Fibroblast of mammary gland (primary cell): ENCODE results near the gene PPDPF.

Source experiments
- DNase-seq: peaks from one replicate; pipeline ENCODE4 v3.0.0-alpha.2; 2010; ENCODE audit warnings: low read depth
- H3K4me3 ChIP-seq: 2 replicates; pipeline ENCODE4 v1.5.1; 2011; ENCODE audit warnings: low read depth, mild to moderate bottlenecking, low read length, moderate library complexity; ENCODE audit not compliant: control insufficient read depth
- TF ChIP-seq, protein P1 (sequence below): conservative IDR thresholded peaks from 2 replicates; pipeline ENCODE4 v1.5.1; 2011; ENCODE audit warnings: low read depth, low read length, inconsistent platforms; ENCODE audit not compliant: control insufficient read depth, insufficient read depth

Gene PPDPF

DNA sequence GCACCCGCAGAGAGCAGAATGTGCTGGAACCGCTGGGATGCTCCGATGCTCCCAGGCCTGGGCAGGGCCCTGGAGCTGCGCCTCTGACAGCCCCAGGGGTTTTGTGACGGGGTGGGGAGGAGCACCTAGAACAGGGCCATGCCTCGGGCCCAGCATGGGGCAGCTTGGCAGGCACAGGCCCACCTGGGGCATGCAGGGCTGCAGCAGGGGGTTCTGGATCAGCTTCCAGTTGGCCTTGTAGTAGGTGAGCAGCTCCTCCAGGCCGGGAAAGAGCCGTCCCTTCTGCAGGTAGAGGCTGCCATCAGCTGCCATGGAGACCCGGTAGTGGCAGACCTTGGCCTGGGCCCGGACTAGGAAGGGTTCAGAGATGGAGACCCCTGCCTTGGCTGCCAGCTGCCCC is 22.6 kb downstream of the PPDPF start:
- TF ChIP-seq, protein P1, sequence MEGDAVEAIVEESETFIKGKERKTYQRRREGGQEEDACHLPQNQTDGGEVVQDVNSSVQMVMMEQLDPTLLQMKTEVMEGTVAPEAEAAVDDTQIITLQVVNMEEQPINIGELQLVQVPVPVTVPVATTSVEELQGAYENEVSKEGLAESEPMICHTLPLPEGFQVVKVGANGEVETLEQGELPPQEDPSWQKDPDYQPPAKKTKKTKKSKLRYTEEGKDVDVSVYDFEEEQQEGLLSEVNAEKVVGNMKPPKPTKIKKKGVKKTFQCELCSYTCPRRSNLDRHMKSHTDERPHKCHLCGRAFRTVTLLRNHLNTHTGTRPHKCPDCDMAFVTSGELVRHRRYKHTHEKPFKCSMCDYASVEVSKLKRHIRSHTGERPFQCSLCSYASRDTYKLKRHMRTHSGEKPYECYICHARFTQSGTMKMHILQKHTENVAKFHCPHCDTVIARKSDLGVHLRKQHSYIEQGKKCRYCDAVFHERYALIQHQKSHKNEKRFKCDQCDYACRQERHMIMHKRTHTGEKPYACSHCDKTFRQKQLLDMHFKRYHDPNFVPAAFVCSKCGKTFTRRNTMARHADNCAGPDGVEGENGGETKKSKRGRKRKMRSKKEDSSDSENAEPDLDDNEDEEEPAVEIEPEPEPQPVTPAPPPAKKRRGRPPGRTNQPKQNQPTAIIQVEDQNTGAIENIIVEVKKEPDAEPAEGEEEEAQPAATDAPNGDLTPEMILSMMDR: no peak
- DNase-seq: no peak
- no peak overlapping the region for H3K4me3 ChIP-seq

DNA sequence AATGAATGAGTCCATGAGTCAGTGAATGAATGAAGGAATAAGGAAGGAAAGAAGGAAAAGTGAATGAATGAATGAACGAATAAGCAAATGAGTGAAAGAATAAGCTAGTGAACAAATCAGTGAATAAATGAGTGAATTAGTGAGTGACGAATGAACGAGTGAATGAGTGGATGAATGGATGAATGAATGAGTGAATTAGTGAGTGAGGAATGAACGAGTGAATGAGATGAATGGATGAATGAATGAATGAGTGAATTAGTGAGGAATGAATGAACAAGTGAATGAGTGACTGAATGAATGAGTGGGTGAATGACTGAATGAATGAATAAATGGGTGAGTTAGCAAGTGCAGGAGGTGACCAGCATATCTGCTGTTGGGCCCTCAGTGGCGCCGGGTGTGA is 23.2 kb downstream of the PPDPF start:
- DNase-seq: no peak
- TF ChIP-seq, protein P1: no peak
- no peak overlapping the region for H3K4me3 ChIP-seq

DNA sequence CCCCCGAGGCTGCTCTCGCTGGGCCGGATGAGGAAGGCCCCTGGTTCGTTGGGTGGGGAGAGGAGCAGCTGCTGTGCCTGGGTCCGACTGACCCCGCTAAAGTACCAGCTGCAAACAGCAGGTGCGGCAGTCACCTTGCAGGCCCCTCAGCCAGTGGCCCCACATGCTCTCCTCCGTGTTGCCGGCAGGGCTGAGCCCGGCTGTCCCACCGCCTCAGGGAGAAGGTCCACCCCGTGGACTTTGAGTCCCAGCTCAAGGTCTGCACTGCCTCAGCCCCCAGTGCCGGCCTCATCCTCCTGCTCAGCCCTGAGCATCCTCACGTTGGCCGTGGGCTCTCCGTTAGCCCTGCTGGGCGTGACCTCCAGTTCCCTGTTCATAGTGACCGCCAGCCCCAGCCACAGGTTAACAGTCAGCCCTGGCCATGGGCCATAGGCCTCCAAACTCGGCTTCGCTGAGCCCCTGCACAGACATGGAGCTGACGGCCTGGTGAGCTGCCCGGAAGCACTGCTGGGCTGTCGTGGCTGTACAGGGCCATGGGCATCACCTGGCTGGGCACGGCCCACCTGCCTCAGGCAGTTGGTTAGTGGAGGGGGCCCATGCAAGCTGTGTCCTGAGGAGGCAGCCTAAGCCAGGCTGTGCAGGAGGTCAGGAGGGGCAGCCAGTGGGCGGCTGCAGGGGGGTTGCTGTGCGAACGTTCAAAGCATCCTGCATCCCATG is 23.8 kb downstream of the PPDPF start:
- TF ChIP-seq, protein P1: no peak
- no peak overlapping the region for H3K4me3 ChIP-seq
- no peak for DNase-seq

DNA sequence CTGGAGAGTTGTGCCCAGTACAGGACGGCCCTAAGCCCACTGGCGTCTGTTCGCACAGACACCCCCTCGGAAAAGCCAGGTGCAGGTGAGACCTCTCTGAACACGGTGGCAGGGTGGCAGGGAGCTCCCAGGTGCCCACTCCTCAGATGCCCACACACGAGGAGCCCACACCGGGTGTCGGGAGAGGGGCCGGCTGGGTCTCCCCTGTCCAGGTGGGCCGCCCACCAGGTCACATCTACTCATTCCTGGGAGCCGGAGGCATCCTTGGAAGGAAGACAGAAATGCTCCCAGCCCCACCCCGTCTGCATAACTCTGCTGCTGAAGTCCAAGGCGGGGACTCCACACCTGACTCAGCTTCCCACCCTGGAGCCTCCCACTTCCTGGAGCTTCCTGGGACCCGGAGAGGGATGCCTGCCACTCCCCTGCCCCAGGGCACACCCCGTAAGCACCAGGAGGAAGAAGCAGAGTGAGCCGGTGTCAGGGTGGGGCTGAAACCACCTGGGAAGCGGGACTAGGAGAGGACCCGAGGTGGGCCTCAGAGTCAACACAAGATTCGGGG is 24.5 kb downstream of the PPDPF start:
- DNase-seq: no peak
- H3K4me3 ChIP-seq: no peak overlapping the region
- TF ChIP-seq, protein P1: no peak

DNA sequence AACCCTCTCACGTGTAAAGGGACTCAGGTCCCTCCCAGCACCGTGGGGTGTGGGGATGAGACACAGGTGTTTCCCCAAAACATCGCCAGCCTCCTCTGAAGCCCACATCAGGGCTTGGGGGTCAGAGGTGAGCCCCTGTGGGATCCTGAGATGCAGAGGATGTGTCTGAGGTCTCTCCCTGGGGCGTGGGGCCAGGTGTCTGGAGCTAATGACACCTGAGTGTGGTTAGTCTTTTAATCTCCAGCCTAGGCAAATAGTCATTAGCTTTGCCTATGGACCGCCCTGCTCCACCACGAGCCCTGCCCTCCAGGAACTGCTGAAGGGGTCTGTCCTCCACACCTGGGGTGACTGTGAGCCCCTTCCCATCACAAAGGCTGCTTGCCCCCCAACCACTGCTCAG is 25.2 kb downstream of the PPDPF start:
- TF ChIP-seq, protein P1: no peak
- DNase-seq: no peak
- H3K4me3 ChIP-seq: no peak overlapping the region

DNA sequence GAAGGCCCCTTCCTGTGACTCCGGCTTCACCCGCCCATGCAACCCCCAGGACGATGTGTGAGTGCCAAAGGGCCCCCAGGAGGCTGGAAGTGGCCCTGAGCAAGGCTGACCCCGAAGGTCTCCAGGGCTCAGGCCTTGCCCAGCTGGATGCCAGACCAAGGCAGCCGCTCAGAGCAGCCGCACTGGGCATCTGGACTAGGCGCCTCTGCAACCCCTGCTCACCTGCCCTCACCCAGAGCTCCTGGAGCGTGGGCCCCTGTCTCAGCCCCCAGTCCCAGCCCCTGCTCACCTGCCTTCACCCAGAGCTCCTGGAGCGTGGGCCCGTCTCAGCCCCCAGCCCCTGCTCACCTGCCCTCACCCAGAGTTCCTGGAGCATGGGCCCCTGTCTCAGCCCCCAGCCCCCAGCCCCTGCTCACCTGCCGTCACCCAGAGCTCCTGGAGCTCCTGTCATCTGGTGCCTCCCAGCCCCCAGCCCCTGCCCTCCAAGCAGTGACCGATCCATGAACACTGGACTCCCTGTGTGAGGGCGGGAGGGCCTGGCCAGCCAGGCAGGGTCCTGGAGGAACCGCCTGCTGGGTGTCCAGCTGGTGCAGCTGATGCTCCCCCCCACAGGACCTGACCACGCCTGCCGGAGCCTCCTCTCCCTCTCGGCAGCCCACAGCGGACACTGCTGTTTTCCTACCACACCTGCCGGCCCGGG is 25.8 kb downstream of the PPDPF start:
- TF ChIP-seq, protein P1: no peak
- no peak overlapping the region for H3K4me3 ChIP-seq
- DNase-seq: no peak
